Measurements from ENCODE around the gene ZFYVE21. TPM values are rescaled to one million over a fixed set of nuclear protein-coding genes. Genes with fewer than 3 reads are reported as not detected.

ZFYVE21 gene
- polyA plus RNA-seq, 2 of the 4 experiments (the other 2 are of a cell fraction), result 28.7 to 33.0 TPM

DNA sequence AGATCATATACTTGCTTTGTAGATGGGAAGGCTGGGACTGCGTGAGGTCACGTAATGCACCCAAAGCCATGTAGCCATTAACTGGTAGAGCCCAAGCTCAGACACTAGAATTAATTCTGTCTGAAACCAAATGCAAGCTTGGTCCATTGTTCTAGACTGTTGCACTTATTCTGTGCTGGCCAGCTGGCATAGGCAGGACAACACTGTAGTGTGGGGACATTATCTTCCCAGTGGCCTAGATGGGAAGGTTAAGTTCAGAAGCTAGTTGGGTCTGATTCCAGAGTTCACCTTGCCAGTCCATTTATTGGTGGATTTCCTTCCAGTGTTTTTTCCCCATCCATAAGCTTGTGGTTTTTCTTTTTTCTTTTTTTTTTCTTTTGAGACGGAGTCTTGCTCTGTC is 47.5 kb upstream of the ZFYVE21 start:
- no peak for FAIRE-seq
- no peak for TF ChIP-seq EP300 (IDR thresholded peaks at IDR 0.05)
- no peak for TF ChIP-seq RAD21 (conservative IDR thresholded peaks at IDR 0.05 in 1 of 2, IDR thresholded peaks at IDR 0.05 in 1 of 2)
- TF ChIP-seq HEYL (CRISPR knock-in tag; IDR thresholded peaks at IDR 0.05), result no peak
- no peak for TF ChIP-seq RFX5 (IDR thresholded peaks at IDR 0.05)
- no peak for TF ChIP-seq JUN (IDR thresholded peaks at IDR 0.05)
- TF ChIP-seq KDM1A (IDR thresholded peaks at IDR 0.05; ENCODE audit: low read depth), result no peak
- TF ChIP-seq, protein P1, sequence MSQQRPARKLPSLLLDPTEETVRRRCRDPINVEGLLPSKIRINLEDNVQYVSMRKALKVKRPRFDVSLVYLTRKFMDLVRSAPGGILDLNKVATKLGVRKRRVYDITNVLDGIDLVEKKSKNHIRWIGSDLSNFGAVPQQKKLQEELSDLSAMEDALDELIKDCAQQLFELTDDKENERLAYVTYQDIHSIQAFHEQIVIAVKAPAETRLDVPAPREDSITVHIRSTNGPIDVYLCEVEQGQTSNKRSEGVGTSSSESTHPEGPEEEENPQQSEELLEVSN (IDR thresholded peaks at IDR 0.05; ENCODE audit: borderline replicate concordance, low read depth), result no peak
- no peak for TF ChIP-seq RCOR1 (IDR thresholded peaks at IDR 0.05; ENCODE audit: low read depth, low read length)
- TF ChIP-seq HMGXB4 (CRISPR knock-in tag; IDR thresholded peaks at IDR 0.05; ENCODE audit: borderline replicate concordance), result no peak
- no peak for TF ChIP-seq CEBPB (IDR thresholded peaks at IDR 0.05)
- no peak for TF ChIP-seq POLR2AphosphoS2 (conservative IDR thresholded peaks at IDR 0.05; ENCODE audit: low read length)
- TF ChIP-seq EHMT2 (IDR thresholded peaks at IDR 0.05; ENCODE audit: low read depth), result no peak
- Histone ChIP-seq H3K4me1 (no peaks in the 10 kb centered on the region), H3K4me3 (no peak overlapping the region), H3K9me3 (no peaks in the 10 kb centered on the region), H3K27ac (no peak overlapping the region), H3K4me2 (no peak overlapping the region)
- DNase-seq (ENCODE audit: low read depth in 1 of 2, low spot score in 1 of 2), result no peak
- ATAC-seq, result no peak
- CTCF ChIA-PET, result interaction anchor here (0.6 to 1.8 kb wide), 4 partner anchors 9 to 90 kb away, joined by 3 read pairs; no protein-coding TSS in a partner anchor
- 97% methylated on average over 3 of the region's 3 CpGs for WGBS (ENCODE audit: missing lambda C conversion rate)
- POLR2A ChIA-PET, result no interaction called here

DNA sequence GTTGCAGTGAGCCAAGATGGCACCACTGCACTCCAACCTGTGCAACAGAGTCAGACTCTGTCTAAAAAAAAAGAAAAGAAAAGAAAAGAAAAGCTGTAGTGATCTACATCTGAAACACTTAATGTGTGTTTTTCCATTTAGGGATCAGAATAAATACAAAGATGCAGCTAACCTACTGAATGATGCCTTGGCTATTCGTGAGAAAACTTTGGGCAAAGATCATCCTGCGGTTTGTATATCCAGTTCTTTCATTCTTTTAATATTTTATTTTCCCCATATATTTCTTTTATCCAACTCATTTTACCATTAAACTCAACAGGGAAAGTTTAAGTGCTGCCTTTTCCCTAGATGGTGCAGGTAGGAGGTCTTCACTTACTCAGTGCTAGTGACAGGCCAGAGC is 46.2 kb upstream of the ZFYVE21 start:
- DNase-seq (ENCODE audit: low read depth in 1 of 2, low spot score in 1 of 2) (no peak), ATAC-seq (no peak), FAIRE-seq (no peak)
- Histone ChIP-seq H3K4me3 (no peak overlapping the region), H3K27ac (no peak overlapping the region), H3K4me2 (no peak overlapping the region), H3K4me1 (no peaks in the 10 kb centered on the region), H3K9me3 (no peaks in the 10 kb centered on the region)
- TF ChIP-seq TP53 (CRISPR knock-in tag; IDR thresholded peaks at IDR 0.05), result no peak
- TF ChIP-seq, protein P2, sequence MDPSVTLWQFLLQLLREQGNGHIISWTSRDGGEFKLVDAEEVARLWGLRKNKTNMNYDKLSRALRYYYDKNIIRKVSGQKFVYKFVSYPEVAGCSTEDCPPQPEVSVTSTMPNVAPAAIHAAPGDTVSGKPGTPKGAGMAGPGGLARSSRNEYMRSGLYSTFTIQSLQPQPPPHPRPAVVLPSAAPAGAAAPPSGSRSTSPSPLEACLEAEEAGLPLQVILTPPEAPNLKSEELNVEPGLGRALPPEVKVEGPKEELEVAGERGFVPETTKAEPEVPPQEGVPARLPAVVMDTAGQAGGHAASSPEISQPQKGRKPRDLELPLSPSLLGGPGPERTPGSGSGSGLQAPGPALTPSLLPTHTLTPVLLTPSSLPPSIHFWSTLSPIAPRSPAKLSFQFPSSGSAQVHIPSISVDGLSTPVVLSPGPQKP (IDR thresholded peaks at IDR 0.05; ENCODE audit: low read depth, low read length), result no peak
- no peak for TF ChIP-seq SMC3 (IDR thresholded peaks at IDR 0.05)
- no peak for TF ChIP-seq SREBF2 (IDR thresholded peaks at IDR 0.05)
- WGBS (ENCODE audit: missing lambda C conversion rate), result 91% methylated on average over 2 of the region's 2 CpGs
- POLR2A ChIA-PET, result no interaction called here
- CTCF ChIA-PET, result interaction anchor here (0.6 to 1.8 kb wide), 3 partner anchors 10 to 31 kb away, joined by 3 read pairs; no protein-coding TSS in a partner anchor

GRCh38 chr14:103671911-103672310 is 43.7 kb upstream of the ZFYVE21 start:
- ATAC-seq (no peak), FAIRE-seq (no peak), DNase-seq (ENCODE audit: low read depth in 1 of 2, low spot score in 1 of 2) (no peak)
- no peak overlapping the region for H3K4me2 ChIP-seq
- no peak overlapping the region for H3K4me3 ChIP-seq
- ChIA-PET CTCF (interaction anchor here (0.9 to 1.2 kb wide), 2 partner anchors 20 to 44 kb away, joined by 3 read pairs; no protein-coding TSS in a partner anchor), POLR2A (no interaction called here)
- H3K27ac ChIP-seq, result no peak overlapping the region
- WGBS (ENCODE audit: missing lambda C conversion rate), result 94% methylated on average over 4 of the region's 4 CpGs
- no peaks in the 10 kb centered on the region for H3K9me3 ChIP-seq
- no peaks in the 10 kb centered on the region for H3K4me1 ChIP-seq
- TF ChIP-seq EHF (CRISPR knock-in tag; IDR thresholded peaks at IDR 0.05) (no peak), POLR2AphosphoS2 (conservative IDR thresholded peaks at IDR 0.05; ENCODE audit: low read length) (no peak), EHMT2 (IDR thresholded peaks at IDR 0.05; ENCODE audit: low read depth) (no peak), MAFK (IDR thresholded peaks at IDR 0.05; ENCODE audit: partially characterized antibody) (no peak), MYC (IDR thresholded peaks at IDR 0.05; ENCODE audit: borderline replicate concordance, low read length) (no peak), RCOR1 (IDR thresholded peaks at IDR 0.05; ENCODE audit: low read depth, low read length) (no peak), JUNB (IDR thresholded peaks at IDR 0.05) (no peak), USF2 (IDR thresholded peaks at IDR 0.05) (no peak), GATA3 (IDR thresholded peaks at IDR 0.05; ENCODE audit: borderline replicate concordance) (no peak), REST (IDR thresholded peaks at IDR 0.05) (no peak), MAX (IDR thresholded peaks at IDR 0.05) (no peak)
- TF ChIP-seq, protein P3, sequence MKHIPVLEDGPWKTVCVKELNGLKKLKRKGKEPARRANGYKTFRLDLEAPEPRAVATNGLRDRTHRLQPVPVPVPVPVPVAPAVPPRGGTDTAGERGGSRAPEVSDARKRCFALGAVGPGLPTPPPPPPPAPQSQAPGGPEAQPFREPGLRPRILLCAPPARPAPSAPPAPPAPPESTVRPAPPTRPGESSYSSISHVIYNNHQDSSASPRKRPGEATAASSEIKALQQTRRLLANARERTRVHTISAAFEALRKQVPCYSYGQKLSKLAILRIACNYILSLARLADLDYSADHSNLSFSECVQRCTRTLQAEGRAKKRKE (CRISPR knock-in tag; IDR thresholded peaks at IDR 0.05; ENCODE audit: low read depth), result no peak

Measured in A549 (cell line).